Measurements from ENCODE around the gene DUS1L. TPM values are rescaled to one million over a fixed set of nuclear protein-coding genes. Genes with fewer than 3 reads are reported as not detected.
A peak's percentile ranks its signal among the peaks of the same experiment; 100 is the strongest.

Gene DUS1L
- total RNA-seq, 1 donor from 2014 or later: 97.1 TPM

GRCh38 chr17:82072827-82073226 is 7.2 kb upstream of the DUS1L start:
- no peak for TF ChIP-seq CTCF (conservative IDR thresholded peaks at IDR 0.05)
- Mint-ChIP-seq H3K4me1 (ENCODE audit: unreplicated experiment) (no peaks in the 10 kb centered on the region), H3K4me3 (no peak overlapping the region), H3K27ac (no peak overlapping the region), H3K27me3 (peaks cover 15% of the 10 kb centered on the region), H3K9me3 (no peaks in the 10 kb centered on the region), H3K36me3 (no peaks in the 10 kb centered on the region)
- no peak for DNase-seq (ENCODE audit: extremely low spot score, unreplicated experiment)

- no peak for TF ChIP-seq CTCF (conservative IDR thresholded peaks at IDR 0.05)
- H3K9me3 Mint-ChIP-seq: no peaks in the 10 kb centered on the region
- H3K36me3 Mint-ChIP-seq: no peaks in the 10 kb centered on the region
- no peak for DNase-seq (ENCODE audit: extremely low spot score, unreplicated experiment)
- H3K27me3 Mint-ChIP-seq: peaks cover 15% of the 10 kb centered on the region
- H3K27ac Mint-ChIP-seq: no peak overlapping the region
- no peaks in the 10 kb centered on the region for H3K4me1 Mint-ChIP-seq (ENCODE audit: unreplicated experiment)
- H3K4me3 Mint-ChIP-seq: no peak overlapping the region
These were observed 5.0 kb upstream of the DUS1L start for GRCh38 chr17:82070611-82071010.

GRCh38 chr17:82065193-82065637 is 389 bp downstream of the DUS1L start:
- no peak for DNase-seq (ENCODE audit: extremely low spot score, unreplicated experiment)
- Mint-ChIP-seq H3K27ac (no peak overlapping the region), H3K27me3 (no peaks in the 10 kb centered on the region), H3K36me3 (no peaks in the 10 kb centered on the region), H3K9me3 (no peaks in the 10 kb centered on the region), H3K4me1 (ENCODE audit: unreplicated experiment) (no peaks in the 10 kb centered on the region), H3K4me3 (peak overlapping the region; percentile 75)
- TF ChIP-seq CTCF (conservative IDR thresholded peaks at IDR 0.05): no peak

- no peaks in the 10 kb centered on the region for H3K36me3 Mint-ChIP-seq
- H3K27me3 Mint-ChIP-seq: no peaks in the 10 kb centered on the region
- TF ChIP-seq CTCF (conservative IDR thresholded peaks at IDR 0.05): no peak
- no peak overlapping the region for H3K27ac Mint-ChIP-seq
- peak overlapping the region; percentile 75 for H3K4me3 Mint-ChIP-seq
- no peaks in the 10 kb centered on the region for H3K4me1 Mint-ChIP-seq (ENCODE audit: unreplicated experiment)
- no peak for DNase-seq (ENCODE audit: extremely low spot score, unreplicated experiment)
- no peaks in the 10 kb centered on the region for H3K9me3 Mint-ChIP-seq
These were observed 991 bp downstream of the DUS1L start for GRCh38 chr17:82064433-82065192.

GRCh38 chr17:82063424-82064415 is 1.9 kb downstream of the DUS1L start:
- H3K4me3 Mint-ChIP-seq: peak overlapping the region; percentile 75
- DNase-seq (ENCODE audit: extremely low spot score, unreplicated experiment): no peak
- H3K36me3 Mint-ChIP-seq: no peaks in the 10 kb centered on the region
- no peaks in the 10 kb centered on the region for H3K4me1 Mint-ChIP-seq (ENCODE audit: unreplicated experiment)
- no peak for TF ChIP-seq CTCF (conservative IDR thresholded peaks at IDR 0.05)
- H3K27me3 Mint-ChIP-seq: no peaks in the 10 kb centered on the region
- no peaks in the 10 kb centered on the region for H3K9me3 Mint-ChIP-seq
- H3K27ac Mint-ChIP-seq: no peak overlapping the region

Data from type B pancreatic cell (in vitro differentiated cells).